Hypothalamus (tissue), 51 donors: ENCODE data around the gene SNX19.
"Not testable (repeated sequence)": the region's sequence is repeated elsewhere in the genome, so short reads cannot be mapped to it uniquely, and the experiment has no call there.

Source experiments
- DNase-seq, 51 donors: peaks; one replicate each; lab custom pipeline; 2025; lab: John Stamatoyannopoulos, UW

Gene SNX19, protein sequence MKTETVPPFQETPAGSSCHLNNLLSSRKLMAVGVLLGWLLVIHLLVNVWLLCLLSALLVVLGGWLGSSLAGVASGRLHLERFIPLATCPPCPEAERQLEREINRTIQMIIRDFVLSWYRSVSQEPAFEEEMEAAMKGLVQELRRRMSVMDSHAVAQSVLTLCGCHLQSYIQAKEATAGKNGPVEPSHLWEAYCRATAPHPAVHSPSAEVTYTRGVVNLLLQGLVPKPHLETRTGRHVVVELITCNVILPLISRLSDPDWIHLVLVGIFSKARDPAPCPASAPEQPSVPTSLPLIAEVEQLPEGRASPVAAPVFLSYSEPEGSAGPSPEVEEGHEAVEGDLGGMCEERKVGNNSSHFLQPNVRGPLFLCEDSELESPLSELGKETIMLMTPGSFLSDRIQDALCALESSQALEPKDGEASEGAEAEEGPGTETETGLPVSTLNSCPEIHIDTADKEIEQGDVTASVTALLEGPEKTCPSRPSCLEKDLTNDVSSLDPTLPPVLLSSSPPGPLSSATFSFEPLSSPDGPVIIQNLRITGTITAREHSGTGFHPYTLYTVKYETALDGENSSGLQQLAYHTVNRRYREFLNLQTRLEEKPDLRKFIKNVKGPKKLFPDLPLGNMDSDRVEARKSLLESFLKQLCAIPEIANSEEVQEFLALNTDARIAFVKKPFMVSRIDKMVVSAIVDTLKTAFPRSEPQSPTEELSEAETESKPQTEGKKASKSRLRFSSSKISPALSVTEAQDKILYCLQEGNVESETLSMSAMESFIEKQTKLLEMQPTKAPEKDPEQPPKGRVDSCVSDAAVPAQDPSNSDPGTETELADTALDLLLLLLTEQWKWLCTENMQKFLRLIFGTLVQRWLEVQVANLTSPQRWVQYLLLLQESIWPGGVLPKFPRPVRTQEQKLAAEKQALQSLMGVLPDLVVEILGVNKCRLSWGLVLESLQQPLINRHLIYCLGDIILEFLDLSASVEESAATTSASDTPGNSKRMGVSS

GRCh38 chr11:130916238-130916855 is at the start of gene SNX19:
SNX19 (minus strand) TSS chr11:130916479; CDS start chr11:130915939, 540 bp downstream.
- peak; percentile 20 to 96 (median 85) for DNase-seq

- DNase-seq, result no peak
These were observed 47.9 kb upstream of the SNX19 start for GRCh38 chr11:130964058-130964792.

DNA sequence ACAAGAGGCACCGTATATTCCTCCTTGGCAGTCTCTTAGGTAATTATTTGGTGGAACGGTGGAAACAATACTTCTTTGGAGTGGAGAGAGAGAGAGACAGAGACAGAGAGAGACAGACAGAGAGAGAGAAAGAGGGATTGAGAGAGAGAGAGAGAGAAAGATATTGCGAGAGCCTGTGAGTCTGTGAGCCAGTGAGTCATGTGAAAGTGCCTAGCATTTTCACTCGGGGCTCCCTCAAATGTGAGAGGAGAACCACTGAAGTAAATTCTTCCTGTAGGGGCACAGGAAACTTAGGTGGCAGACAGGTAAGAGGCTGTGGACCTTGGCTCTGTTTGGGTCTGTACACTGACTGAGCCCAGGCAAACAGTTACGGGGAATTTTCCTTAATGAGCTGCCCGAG is 31.6 kb upstream of the SNX19 start:
- DNase-seq, result no peak

DNA sequence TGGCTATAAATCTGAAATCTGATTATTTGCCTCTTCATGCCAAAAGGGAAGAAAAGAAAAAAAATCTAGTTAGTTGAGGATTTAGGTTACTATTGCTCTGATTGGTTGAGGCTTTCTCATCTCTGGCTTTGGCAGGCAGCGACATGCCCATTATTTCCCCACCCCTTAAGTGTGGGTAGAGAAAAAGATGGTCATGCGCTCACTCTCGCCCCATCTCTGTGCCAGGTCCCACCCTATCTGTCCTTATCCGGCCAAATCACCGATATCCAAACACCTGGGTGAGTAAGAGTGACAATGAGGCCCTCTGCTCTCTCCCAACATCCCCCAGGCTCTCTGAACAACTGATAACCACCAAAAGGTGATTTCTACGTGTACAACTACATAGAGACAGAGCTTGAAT is 31.2 kb upstream of the SNX19 start:
- DNase-seq, result no peak

GRCh38 chr11:130947058-130947457 is 30.8 kb upstream of the SNX19 start:
- no peak for DNase-seq

GRCh38 chr11:130945896-130946295 is 29.6 kb upstream of the SNX19 start:
- DNase-seq, result peak in 1 of 51 donors; percentile 36

DNA sequence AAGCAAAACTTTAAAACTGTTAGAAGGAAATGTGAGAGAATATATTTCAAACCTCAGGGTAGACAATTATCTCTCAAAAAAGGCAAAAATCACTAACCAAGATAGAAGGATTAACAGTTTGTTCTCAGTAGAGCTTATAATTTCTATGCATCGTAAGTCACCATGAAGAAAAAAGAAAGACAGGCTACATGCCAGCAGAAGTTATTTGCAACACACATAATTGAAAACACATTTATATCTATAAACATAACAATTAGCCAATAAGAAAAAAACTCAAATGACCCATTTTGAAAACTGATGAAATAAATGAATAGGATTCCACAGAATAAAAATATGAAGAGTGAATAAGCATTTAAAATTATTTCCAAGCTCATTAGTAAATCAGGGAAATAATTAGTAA is 24.4 kb upstream of the SNX19 start:
- no peak for DNase-seq

DNA sequence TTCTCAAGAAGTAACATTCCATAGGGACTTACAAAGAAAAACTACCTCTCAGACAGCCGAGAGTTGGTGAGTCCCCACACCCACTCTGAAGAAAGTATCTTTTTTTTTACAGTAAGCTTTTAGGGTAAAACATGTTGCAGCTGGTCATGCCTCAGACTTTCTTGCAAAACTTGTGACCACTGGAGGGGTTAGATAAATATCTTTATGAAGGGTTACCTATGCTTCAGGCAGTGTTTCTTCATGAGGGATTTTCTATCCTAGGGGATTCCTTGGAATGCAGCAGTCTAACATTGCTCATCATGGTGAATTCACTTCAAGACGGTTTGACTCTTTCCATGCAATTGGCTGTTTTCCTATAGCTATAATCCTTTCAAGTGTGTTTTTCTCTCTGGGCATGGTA is 20.8 kb upstream of the SNX19 start:
- no peak for DNase-seq

DNA sequence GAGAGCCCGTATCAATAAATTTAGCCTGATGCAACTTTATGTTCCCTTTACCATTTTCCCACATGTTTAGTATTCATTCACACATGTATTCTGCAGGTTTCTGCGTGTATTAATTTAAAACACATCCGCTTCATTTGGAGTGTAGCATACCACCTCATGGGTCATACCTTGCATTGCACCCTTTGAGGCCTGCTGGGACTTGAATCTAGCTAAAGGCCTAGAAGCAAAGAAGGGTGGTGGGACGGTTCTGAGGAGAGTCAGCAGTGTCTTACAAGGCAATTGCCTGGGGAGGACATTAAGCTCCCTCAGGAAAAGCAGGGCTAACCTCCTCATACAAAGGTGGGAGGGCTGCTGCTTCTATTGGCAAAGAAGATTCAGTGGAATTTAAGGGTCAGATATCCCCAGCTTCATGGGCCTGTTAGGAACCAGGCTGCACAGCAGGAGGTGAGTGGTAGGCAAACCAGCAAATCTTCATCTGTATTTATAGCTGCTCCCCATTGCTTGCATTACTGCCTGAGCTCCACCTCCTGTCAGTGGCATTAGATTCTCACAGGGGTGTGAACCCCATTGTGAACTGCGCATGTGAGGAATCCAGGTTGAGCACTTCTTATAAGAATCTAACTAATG is 15.9 kb upstream of the SNX19 start:
- DNase-seq, result no peak

DNA sequence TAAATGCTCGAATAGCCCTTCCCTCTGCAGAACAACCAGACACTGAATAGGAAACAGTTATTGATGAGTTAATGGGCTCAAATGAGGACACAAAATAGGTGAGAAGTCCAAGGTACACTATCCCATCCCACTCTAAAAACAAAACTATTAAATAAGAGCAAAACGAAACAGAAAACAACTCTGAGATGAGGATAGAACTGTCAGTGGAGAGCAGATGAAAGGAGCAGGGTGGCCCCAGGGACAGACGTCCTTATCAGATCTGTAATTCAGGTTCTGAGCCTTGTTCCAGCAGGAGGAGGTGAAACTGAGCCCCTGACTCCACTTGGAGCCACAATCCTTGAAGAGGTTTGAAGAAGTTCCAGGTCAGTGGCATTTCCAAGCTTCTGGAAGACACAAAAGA is 8.5 kb upstream of the SNX19 start:
- no peak for DNase-seq

- DNase-seq, result not testable (repeated sequence)
These were observed 4.3 kb upstream of the SNX19 start for GRCh38 chr11:130920612-130921011.

DNA sequence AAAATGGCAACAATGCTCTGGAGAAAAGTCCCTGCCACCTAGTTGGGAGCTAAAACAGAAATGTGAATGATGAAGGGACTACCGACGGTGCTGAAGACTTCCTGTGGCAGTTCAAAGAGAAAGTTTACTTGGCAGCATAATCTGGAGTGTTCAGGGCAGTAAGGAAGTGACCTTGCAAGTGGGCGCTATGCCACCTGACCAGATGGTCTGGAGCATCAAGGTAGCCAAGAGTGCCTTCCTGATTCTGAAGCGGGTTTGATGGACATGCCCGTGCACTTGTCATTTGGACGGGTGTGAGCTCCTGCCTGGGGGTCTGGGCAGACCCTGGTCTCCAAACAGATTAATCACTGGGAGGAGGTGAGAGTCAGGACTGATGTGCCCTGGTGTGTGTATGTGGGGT is 1.8 kb upstream of the SNX19 start:
- DNase-seq, result no peak

DNA sequence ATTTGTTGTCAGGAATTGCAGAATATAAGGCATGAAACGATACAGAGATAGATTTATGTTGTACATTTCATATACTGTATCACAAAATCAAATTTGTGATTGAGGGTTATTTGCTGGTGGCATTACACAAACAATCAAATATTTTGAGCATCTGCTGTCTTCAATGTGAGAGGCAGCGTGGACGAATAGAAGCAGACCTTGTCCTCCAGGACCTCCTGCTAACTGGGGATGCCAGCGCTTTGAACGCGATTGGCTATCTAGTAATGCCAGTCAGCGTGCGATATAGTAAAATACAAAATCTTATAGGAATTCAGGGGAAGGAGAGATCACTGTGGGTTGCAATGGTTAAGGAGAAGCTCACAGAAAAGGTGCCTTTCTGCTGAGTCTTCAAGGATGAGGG is 631 bp upstream of the SNX19 start:
- peak in 1 of 51 donors; percentile 69 for DNase-seq

DNA sequence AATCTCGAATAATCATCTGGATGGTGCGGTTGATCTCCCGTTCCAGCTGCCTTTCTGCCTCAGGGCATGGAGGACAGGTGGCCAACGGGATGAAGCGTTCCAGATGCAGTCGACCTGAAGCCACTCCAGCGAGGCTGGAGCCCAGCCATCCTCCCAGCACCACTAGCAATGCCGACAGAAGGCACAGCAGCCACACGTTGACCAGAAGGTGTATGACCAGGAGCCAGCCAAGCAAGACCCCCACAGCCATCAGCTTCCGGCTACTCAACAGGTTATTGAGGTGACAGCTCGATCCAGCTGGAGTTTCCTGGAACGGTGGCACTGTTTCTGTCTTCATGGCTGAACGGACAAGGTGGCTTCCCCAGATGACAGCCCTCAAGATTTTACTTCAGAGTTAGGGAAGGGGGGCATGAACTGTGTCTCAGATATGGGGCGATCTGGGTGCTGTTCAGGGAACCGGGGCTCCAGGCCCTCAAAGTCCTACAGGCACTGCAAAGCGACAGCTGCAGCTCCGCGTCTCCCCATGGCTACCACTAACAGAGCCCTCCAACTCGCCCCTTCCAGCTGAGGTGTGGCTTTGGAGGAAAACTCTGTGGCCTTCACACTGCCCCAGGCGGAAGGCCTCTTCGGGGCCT is 559 bp downstream of the SNX19 start:
- DNase-seq, result peak in 1 of 51 donors; percentile 25

DNA sequence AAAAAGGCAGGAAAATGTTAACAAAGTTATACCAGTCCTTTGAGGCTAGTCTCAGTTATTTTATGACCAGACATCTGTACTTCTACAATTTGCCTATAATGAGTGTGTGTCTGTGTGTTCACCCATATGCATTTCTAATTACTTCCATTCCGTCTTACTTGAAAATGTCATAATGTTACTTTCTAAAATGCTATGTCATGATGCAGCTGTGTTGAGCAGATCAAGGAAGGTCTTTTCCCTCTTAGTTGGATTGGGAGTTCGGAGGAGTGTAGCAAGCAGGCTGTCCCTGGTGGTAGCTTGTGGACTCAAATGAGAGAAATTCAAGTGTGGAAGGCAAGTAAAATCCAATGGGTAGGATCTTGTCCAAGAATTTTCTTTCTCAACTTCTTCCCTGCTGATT is 3.0 kb downstream of the SNX19 start:
- no peak for DNase-seq

- no peak for DNase-seq
These were observed 3.7 kb downstream of the SNX19 start for GRCh38 chr11:130912552-130912951.

GRCh38 chr11:130911306-130911705 is 5.0 kb downstream of the SNX19 start:
- DNase-seq, result no peak

DNA sequence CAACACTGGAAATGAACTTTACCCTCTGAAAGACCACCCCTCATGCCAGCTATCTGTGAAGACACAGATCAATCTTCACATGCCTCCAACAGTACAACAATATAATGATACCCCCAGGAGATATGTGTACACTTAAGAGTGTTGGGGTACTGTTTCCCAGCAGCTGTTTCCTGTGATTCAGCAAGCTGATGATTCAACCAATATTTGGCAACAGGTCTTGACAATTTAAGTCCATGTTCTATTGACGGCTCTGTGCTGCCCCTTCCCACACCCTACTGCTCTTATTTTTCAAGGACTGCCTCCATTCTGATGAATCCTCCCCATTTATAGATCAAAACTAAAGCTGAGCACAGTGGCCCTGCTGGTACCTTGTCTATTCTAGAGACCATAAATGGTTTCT is 6.6 kb downstream of the SNX19 start:
- no peak for DNase-seq
